Measurements from ENCODE around the gene BCAM. TPM values are rescaled to one million over a fixed set of nuclear protein-coding genes. Genes with fewer than 3 reads are reported as not detected.
A peak's percentile ranks its signal among the peaks of the same experiment; 100 is the strongest.

BCAM gene
- total RNA-seq, 1 experiment from 2014 or later, result 78.7 TPM

DNA sequence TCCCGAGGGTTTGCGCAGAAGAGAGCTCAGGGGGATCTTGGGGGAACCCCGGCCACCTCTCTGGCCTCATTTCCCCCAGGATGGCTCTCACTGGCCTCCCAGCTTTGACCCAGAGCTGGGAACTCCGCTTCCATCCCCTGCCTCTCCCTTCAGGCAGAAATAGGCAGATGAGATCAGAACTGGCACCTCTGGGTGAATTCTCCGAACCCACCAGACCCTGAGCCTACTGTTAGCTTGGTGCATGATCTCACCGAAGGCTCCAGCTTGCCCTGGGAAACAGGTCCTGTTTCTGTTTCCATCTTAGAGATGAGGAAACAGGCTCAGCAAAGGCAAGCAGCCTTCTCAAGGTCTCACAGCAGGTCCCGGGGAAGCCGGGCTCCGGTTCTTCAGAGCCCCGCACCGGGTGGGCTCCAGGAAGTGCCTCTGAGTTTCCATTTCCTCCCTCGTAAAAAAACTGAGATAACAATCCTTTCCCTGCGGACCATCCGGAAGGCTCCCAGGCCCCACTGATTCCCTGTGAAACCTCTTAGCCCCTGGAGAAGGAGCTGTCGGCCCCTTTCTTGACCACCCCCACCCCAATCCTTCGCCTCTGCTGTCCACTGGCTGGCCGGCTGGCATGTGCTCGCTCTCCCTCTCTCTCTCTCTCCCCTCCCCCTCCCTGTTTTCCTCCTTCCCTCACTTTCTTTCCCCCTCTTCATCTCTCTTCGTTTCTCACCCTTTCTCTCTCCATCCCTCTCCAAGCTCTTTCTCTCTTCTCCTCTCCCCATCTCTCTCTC is 39.3 kb downstream of the BCAM start:
- BruUV-seq (replicated peaks), result no TSS peak
- Histone ChIP-seq H3K27me3 (ENCODE audit: insufficient read depth, low read length) (no peaks in the 10 kb centered on the region), H3K4me2 (ENCODE audit: low read length) (peak overlapping the region; percentile 97), H3K79me2 (ENCODE audit: insufficient read depth, low read length) (peaks cover 70% of the 10 kb centered on the region), H3K9me3 (ENCODE audit: control insufficient read depth in 1 of 2, insufficient read depth in 1 of 2, low read depth in 1 of 2, low read length in 2 of 2) (no peaks in the 10 kb centered on the region), H3K9me2 (ENCODE audit: insufficient read depth) (no peaks in the 10 kb centered on the region), H3K36me3 (ENCODE audit: control insufficient read depth in 1 of 2, insufficient read depth in 2 of 2, low read length in 2 of 2) (no peaks in the 10 kb centered on the region; a peak in 1 of 4 replicates), H3K9ac (ENCODE audit: low read length) (peak overlapping the region; percentile 93), H2AFZ (ENCODE audit: low read depth, low read length, poor library complexity, severe bottlenecking) (no peak overlapping the region), H3K4me3 (replicated peaks in 1 of 2; ENCODE audit: low read depth in 1 of 2, low read length in 2 of 2) (peak overlapping the region; percentile 98 to 99), H3K4me1 (ENCODE audit: control insufficient read depth in 1 of 2, insufficient read depth in 2 of 2, low read length in 2 of 2) (peaks cover 16 to 49% of the 10 kb centered on the region in 2 experiments), H4K20me1 (ENCODE audit: insufficient read depth) (no peaks in the 10 kb centered on the region), H3K27ac (ENCODE audit: low read depth, low read length) (peak overlapping the region; percentile 92)
- intact Hi-C loops (cut with micrococcal nuclease), result loop anchor here (5.0 to 10.0 kb wide), 2 partner anchors 104 to 163 kb away; no protein-coding TSS in a partner anchor
- DNase-seq (ENCODE audit: low read depth, low spot score), result no peak
- POLR2A ChIA-PET, result interaction anchor here (1.0 kb wide), 1 partner anchor 42 kb away, joined by 4 read pairs; the partner anchor contains the start of gene TOMM40
- RAD21 ChIA-PET (ENCODE audit: low non-redundant PET in 1 of 2, low total read pairs in 2 of 2, uncharacterized antibody in 2 of 2, unreplicated experiment in 2 of 2), result no interaction called here
- CTCF ChIA-PET, result no interaction called here
- TF ChIP-seq, protein P1, sequence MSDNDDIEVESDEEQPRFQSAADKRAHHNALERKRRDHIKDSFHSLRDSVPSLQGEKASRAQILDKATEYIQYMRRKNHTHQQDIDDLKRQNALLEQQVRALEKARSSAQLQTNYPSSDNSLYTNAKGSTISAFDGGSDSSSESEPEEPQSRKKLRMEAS (IDR thresholded peaks at IDR 0.05), result no peak
- TF ChIP-seq, protein P2, sequence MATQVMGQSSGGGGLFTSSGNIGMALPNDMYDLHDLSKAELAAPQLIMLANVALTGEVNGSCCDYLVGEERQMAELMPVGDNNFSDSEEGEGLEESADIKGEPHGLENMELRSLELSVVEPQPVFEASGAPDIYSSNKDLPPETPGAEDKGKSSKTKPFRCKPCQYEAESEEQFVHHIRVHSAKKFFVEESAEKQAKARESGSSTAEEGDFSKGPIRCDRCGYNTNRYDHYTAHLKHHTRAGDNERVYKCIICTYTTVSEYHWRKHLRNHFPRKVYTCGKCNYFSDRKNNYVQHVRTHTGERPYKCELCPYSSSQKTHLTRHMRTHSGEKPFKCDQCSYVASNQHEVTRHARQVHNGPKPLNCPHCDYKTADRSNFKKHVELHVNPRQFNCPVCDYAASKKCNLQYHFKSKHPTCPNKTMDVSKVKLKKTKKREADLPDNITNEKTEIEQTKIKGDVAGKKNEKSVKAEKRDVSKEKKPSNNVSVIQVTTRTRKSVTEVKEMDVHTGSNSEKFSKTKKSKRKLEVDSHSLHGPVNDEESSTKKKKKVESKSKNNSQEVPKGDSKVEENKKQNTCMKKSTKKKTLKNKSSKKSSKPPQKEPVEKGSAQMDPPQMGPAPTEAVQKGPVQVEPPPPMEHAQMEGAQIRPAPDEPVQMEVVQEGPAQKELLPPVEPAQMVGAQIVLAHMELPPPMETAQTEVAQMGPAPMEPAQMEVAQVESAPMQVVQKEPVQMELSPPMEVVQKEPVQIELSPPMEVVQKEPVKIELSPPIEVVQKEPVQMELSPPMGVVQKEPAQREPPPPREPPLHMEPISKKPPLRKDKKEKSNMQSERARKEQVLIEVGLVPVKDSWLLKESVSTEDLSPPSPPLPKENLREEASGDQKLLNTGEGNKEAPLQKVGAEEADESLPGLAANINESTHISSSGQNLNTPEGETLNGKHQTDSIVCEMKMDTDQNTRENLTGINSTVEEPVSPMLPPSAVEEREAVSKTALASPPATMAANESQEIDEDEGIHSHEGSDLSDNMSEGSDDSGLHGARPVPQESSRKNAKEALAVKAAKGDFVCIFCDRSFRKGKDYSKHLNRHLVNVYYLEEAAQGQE (IDR thresholded peaks at IDR 0.05; ENCODE audit: low read depth), result no peak
- ATAC-seq, result no peak

Data from HCT116 (cell line).